ENCODE measurements around the gene C17orf58. TPM values are rescaled to one million over a fixed set of nuclear protein-coding genes. Genes with fewer than 3 reads are reported as not detected.

The C17orf58 gene
- total and polyA plus RNA-seq, 9 of the 15 experiments (the other 6 are each of a cell fraction or from before 2014, with no cell fraction given): 8.6 to 37.4 (median 27.6) TPM

DNA sequence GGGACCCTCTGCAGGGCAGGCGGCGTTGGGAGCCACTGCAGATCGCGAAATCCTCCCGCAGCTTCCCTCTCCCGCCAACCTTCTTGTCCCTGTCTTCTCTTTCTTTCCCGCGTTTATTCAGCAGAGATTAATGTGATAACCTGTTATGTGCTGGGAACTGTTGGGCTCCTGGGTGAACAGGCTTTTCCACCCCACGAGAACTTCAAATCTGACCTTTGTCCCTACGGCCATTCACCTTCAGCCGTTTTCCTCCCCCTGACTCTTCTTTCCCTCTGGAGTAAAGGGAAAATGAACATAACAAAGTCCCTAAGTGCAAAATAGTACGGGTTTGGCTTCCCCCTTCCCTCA lies 24.1 kb upstream of the C17orf58 start (continued):
- TF ChIP-seq PRPF4 (IDR thresholded peaks at IDR 0.05; ENCODE audit: insufficient read depth, low read depth, low read length, poor library complexity, severe bottlenecking): no peak
- TF ChIP-seq, protein P1, sequence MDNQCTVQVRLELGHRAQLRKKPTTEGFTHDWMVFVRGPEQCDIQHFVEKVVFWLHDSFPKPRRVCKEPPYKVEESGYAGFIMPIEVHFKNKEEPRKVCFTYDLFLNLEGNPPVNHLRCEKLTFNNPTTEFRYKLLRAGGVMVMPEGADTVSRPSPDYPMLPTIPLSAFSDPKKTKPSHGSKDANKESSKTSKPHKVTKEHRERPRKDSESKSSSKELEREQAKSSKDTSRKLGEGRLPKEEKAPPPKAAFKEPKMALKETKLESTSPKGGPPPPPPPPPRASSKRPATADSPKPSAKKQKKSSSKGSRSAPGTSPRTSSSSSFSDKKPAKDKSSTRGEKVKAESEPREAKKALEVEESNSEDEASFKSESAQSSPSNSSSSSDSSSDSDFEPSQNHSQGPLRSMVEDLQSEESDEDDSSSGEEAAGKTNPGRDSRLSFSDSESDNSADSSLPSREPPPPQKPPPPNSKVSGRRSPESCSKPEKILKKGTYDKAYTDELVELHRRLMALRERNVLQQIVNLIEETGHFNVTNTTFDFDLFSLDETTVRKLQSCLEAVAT (IDR thresholded peaks at IDR 0.05): no peak
- TF ChIP-seq ZNF507 (tag; conservative IDR thresholded peaks at IDR 0.05): no peak
- no peak for TF ChIP-seq NR2C2 (CRISPR knock-in tag; IDR thresholded peaks at IDR 0.05)
- TF ChIP-seq NR2C2 (tag; IDR thresholded peaks at IDR 0.05): peak; percentile 8; the same call in 1 of the 2 replicates
- TF ChIP-seq HMG20B (CRISPR knock-in tag; IDR thresholded peaks at IDR 0.05): no peak
- no peak for TF ChIP-seq ATF1 (CRISPR knock-in tag; IDR thresholded peaks at IDR 0.05)
- no peak for TF ChIP-seq ATF1 (tag; IDR thresholded peaks at IDR 0.05)
- TF ChIP-seq NUFIP1 (IDR thresholded peaks at IDR 0.05; ENCODE audit: partially characterized antibody): no peak
- TF ChIP-seq ZNF740 (CRISPR knock-in tag; IDR thresholded peaks at IDR 0.05): no peak
- no peak for TF ChIP-seq ZNF740 (tag; IDR thresholded peaks at IDR 0.05)
- 0 out of 2 replicates have a peak, but pooled peaks have one; percentile 4 for TF ChIP-seq SUPT5H (IDR thresholded peaks at IDR 0.05)
- TF ChIP-seq RNF2 (IDR thresholded peaks at IDR 0.05): no peak
- no peak for TF ChIP-seq RBM39 (optimal IDR thresholded peaks at IDR 0.05; ENCODE audit: low read depth, low read length)
- TF ChIP-seq SREBF1 (IDR thresholded peaks at IDR 0.05; ENCODE audit: borderline replicate concordance, low read depth, low read length): no peak
- no peak for TF ChIP-seq KHSRP (IDR thresholded peaks at IDR 0.05)
- no peak for TF ChIP-seq MCM5 (IDR thresholded peaks at IDR 0.05; ENCODE audit: low read depth)
- 0 out of 2 replicates have a peak, but pooled peaks have one; percentile 29 for TF ChIP-seq NR2C1 (IDR thresholded peaks at IDR 0.05)
- peak; percentile 36; the same call in 1 of the 2 replicates for TF ChIP-seq NR2C1 (tag; IDR thresholded peaks at IDR 0.05)
- no peak for TF ChIP-seq CCNT2 (IDR thresholded peaks at IDR 0.05; ENCODE audit: borderline replicate concordance, extremely low read depth, insufficient read length, low read depth, low read length)
- no peak for TF ChIP-seq GTF2F1 (IDR thresholded peaks at IDR 0.05; ENCODE audit: low read depth, low read length)
- TF ChIP-seq ZNF23 (CRISPR knock-in tag; IDR thresholded peaks at IDR 0.05): no peak
- no peak for TF ChIP-seq BDP1 (IDR thresholded peaks at IDR 0.05; ENCODE audit: insufficient read depth, insufficient read length)
- no peak for TF ChIP-seq SAP30 (IDR thresholded peaks at IDR 0.05; ENCODE audit: borderline replicate concordance, insufficient read depth, low read depth, low read length, poor library complexity, severe bottlenecking)
- TF ChIP-seq, protein P2, sequence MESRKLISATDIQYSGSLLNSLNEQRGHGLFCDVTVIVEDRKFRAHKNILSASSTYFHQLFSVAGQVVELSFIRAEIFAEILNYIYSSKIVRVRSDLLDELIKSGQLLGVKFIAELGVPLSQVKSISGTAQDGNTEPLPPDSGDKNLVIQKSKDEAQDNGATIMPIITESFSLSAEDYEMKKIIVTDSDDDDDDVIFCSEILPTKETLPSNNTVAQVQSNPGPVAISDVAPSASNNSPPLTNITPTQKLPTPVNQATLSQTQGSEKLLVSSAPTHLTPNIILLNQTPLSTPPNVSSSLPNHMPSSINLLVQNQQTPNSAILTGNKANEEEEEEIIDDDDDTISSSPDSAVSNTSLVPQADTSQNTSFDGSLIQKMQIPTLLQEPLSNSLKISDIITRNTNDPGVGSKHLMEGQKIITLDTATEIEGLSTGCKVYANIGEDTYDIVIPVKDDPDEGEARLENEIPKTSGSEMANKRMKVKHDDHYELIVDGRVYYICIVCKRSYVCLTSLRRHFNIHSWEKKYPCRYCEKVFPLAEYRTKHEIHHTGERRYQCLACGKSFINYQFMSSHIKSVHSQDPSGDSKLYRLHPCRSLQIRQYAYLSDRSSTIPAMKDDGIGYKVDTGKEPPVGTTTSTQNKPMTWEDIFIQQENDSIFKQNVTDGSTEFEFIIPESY (CRISPR knock-in tag; IDR thresholded peaks at IDR 0.05): no peak
- TF ChIP-seq CREBBP (IDR thresholded peaks at IDR 0.05; ENCODE audit: low read depth, low read length): no peak
- 0 out of 2 replicates have a peak, but pooled peaks have one; percentile 16 for TF ChIP-seq SMARCA4 (IDR thresholded peaks at IDR 0.05)
- TF ChIP-seq PURB (CRISPR knock-in tag; IDR thresholded peaks at IDR 0.05; ENCODE audit: low read depth): no peak
- no peak for TF ChIP-seq EGR1 (conservative IDR thresholded peaks at IDR 0.05)
